ENCODE measurements around the gene FKBP1A. TPM values are rescaled to one million over a fixed set of nuclear protein-coding genes. Genes with fewer than 3 reads are reported as not detected.

The FKBP1A gene
- total and polyA plus RNA-seq, 2 experiments from 2014 or later = 99.5 to 161 TPM

DNA sequence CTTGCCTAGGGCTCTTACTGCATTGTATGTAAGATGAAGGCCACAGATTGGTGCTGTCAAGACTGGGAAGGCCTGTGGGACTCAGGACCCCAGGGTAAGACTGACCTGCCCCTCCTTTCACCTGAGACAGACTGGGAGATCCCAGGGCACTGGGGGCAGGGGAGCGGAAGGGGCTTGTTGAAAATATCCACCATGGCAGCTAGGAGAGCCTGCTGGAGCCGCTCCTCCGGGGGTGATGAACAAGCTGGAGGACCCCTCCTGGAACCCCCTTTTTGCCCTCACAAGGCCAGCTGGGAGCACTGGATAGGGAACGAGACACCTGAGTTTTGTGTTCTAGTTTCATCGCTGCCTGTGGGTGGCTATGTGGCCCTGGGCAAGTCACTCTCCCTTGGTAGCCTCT is 54.8 kb downstream of the FKBP1A start:
- no peak for DNase-seq (ENCODE audit: low spot score)
- H2AFZ ChIP-seq = no peak overlapping the region
- H3K36me3 ChIP-seq (replicated peaks; ENCODE audit: insufficient read depth, low read depth) = no peaks in the 10 kb centered on the region
- H3K79me2 ChIP-seq = no peaks in the 10 kb centered on the region
- H3K9me2 ChIP-seq (replicated peaks; ENCODE audit: insufficient read depth) = no peaks in the 10 kb centered on the region
- no peaks in the 10 kb centered on the region for H3K9me3 ChIP-seq (ENCODE audit: low read depth)
- no peak overlapping the region for H3K27ac ChIP-seq
- H3K4me3 ChIP-seq = no peak overlapping the region
- no peak for TF ChIP-seq EZH2 (IDR thresholded peaks at IDR 0.05; ENCODE audit: borderline replicate concordance)
- no peak for TF ChIP-seq EZH2phosphoT487 (IDR thresholded peaks at IDR 0.05; ENCODE audit: low read depth, severe bottlenecking, unreplicated experiment)
- TF ChIP-seq, protein P1, sequence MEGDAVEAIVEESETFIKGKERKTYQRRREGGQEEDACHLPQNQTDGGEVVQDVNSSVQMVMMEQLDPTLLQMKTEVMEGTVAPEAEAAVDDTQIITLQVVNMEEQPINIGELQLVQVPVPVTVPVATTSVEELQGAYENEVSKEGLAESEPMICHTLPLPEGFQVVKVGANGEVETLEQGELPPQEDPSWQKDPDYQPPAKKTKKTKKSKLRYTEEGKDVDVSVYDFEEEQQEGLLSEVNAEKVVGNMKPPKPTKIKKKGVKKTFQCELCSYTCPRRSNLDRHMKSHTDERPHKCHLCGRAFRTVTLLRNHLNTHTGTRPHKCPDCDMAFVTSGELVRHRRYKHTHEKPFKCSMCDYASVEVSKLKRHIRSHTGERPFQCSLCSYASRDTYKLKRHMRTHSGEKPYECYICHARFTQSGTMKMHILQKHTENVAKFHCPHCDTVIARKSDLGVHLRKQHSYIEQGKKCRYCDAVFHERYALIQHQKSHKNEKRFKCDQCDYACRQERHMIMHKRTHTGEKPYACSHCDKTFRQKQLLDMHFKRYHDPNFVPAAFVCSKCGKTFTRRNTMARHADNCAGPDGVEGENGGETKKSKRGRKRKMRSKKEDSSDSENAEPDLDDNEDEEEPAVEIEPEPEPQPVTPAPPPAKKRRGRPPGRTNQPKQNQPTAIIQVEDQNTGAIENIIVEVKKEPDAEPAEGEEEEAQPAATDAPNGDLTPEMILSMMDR (IDR thresholded peaks at IDR 0.05; ENCODE audit: poor library complexity) = no peak
- H3K4me2 ChIP-seq = no peak overlapping the region
- no peaks in the 10 kb centered on the region for H4K20me1 ChIP-seq (ENCODE audit: insufficient read depth, poor library complexity, severe bottlenecking)
- WGBS (ENCODE audit: low lambda C conversion rate, missing lambda C conversion rate) = 95% methylated on average over 5 of the region's 5 CpGs
- H3K27me3 ChIP-seq = no peaks in the 10 kb centered on the region
- no peaks in the 10 kb centered on the region for H3K4me1 ChIP-seq (ENCODE audit: insufficient read depth)

DNA sequence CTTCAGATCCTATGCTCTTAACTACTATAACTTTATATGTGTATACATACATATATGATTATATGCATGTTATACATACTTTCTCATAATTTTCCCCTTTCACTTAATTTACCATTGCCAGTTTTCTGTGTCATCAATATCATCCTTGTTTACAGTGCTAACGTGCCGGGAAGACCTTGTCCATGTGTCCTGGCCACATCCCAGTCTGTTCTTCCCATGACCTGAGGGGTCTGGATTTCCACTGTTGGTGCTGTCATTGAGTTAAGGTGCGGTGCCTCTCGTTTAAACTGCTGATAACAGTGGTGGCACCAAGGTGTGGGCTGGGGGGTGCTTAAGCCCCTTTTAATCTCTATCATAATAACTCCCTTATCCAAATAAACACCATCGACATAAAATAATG is 55.4 kb downstream of the FKBP1A start:
- no peaks in the 10 kb centered on the region for H3K36me3 ChIP-seq (replicated peaks; ENCODE audit: insufficient read depth, low read depth)
- no peaks in the 10 kb centered on the region for H3K4me1 ChIP-seq (ENCODE audit: insufficient read depth)
- 82% methylated on average over 5 of the region's 5 CpGs for WGBS (ENCODE audit: low lambda C conversion rate, missing lambda C conversion rate)
- no peak overlapping the region for H3K27ac ChIP-seq
- H4K20me1 ChIP-seq (ENCODE audit: insufficient read depth, poor library complexity, severe bottlenecking) = no peaks in the 10 kb centered on the region
- H3K27me3 ChIP-seq = no peaks in the 10 kb centered on the region
- H3K9me2 ChIP-seq (replicated peaks; ENCODE audit: insufficient read depth) = no peaks in the 10 kb centered on the region
- H2AFZ ChIP-seq = no peak overlapping the region
- H3K4me2 ChIP-seq = no peak overlapping the region
- DNase-seq (ENCODE audit: low spot score) = no peak
- no peaks in the 10 kb centered on the region for H3K9me3 ChIP-seq (ENCODE audit: low read depth)
- H3K79me2 ChIP-seq = peaks cover 2% of the 10 kb centered on the region
- no peak overlapping the region for H3K4me3 ChIP-seq
- TF ChIP-seq EZH2 (IDR thresholded peaks at IDR 0.05; ENCODE audit: borderline replicate concordance) (no peak), EZH2phosphoT487 (IDR thresholded peaks at IDR 0.05; ENCODE audit: low read depth, severe bottlenecking, unreplicated experiment) (no peak)
- TF ChIP-seq, protein P1 (IDR thresholded peaks at IDR 0.05; ENCODE audit: poor library complexity) = no peak

GRCh38 chr20:1336699-1337367 is 56.0 kb downstream of the FKBP1A start:
- no peaks in the 10 kb centered on the region for H3K36me3 ChIP-seq (replicated peaks; ENCODE audit: insufficient read depth, low read depth)
- H3K79me2 ChIP-seq = peaks cover 8% of the 10 kb centered on the region
- no peaks in the 10 kb centered on the region for H3K9me2 ChIP-seq (replicated peaks; ENCODE audit: insufficient read depth)
- H3K27me3 ChIP-seq = no peaks in the 10 kb centered on the region
- H3K4me1 ChIP-seq (ENCODE audit: insufficient read depth) = no peaks in the 10 kb centered on the region
- DNase-seq (ENCODE audit: low spot score) = no peak
- no peak overlapping the region for H3K27ac ChIP-seq
- no peaks in the 10 kb centered on the region for H4K20me1 ChIP-seq (ENCODE audit: insufficient read depth, poor library complexity, severe bottlenecking)
- H3K4me2 ChIP-seq = no peak overlapping the region
- H2AFZ ChIP-seq = no peak overlapping the region
- WGBS (ENCODE audit: low lambda C conversion rate, missing lambda C conversion rate) = 73% methylated on average over 14 of the region's 14 CpGs
- no peak overlapping the region for H3K4me3 ChIP-seq
- no peaks in the 10 kb centered on the region for H3K9me3 ChIP-seq (ENCODE audit: low read depth)
- TF ChIP-seq, protein P1 (IDR thresholded peaks at IDR 0.05; ENCODE audit: poor library complexity) = no peak
- TF ChIP-seq EZH2 (IDR thresholded peaks at IDR 0.05; ENCODE audit: borderline replicate concordance) (no peak), EZH2phosphoT487 (IDR thresholded peaks at IDR 0.05; ENCODE audit: low read depth, severe bottlenecking, unreplicated experiment) (no peak)

Measured in hepatocyte (in vitro differentiated cells).